HCT116 (cell line): ENCODE data around the gene PIBF1.

ENCODE experiments used
- POLR2A ChIP-seq: IDR thresholded peaks from 2 replicates; pipeline ENCODE4 v1.7.0; 2011; ENCODE audit warnings: borderline replicate concordance; ENCODE audit not compliant: insufficient read depth, insufficient read length; ENCODE audit errors: extremely low read depth
- POLR2AphosphoS5 ChIP-seq: IDR thresholded peaks from 2 replicates; pipeline ENCODE4 v1.6.1; 2011; ENCODE audit warnings: mild to moderate bottlenecking, low read depth, low read length, moderate library complexity
- SIN3A ChIP-seq: IDR thresholded peaks from 2 replicates; pipeline ENCODE4 v1.6.1; 2012; ENCODE audit warnings: low read depth
- SRF ChIP-seq: IDR thresholded peaks from 2 replicates; pipeline ENCODE4 v1.6.1; 2012; ENCODE audit warnings: low read depth
- ZNF274 ChIP-seq: fragments of 200-500 bp; sonication (Bioruptor generic); IDR thresholded peaks from 2 replicates; pipeline ENCODE4 v1.6.1; 2014; ENCODE audit warnings: mild to moderate bottlenecking, low read depth, low read length, inconsistent platforms
- TF ChIP-seq, protein P1 (sequence below), 3 experiments: fragments of 200-600 bp in 1 of 3; sonication (generic) in 1 of 3; IDR thresholded peaks in 2 of 3; conservative IDR thresholded peaks in 1 of 3; 2 replicates each; pipeline ENCODE4 v1.5.1; 2012 to 2017; ENCODE audit warnings: low read depth in 2 of 3, low read length in 2 of 3, antibody characterized with exemption in 1 of 3, borderline replicate concordance in 1 of 3, control low read depth in 1 of 3, mild to moderate bottlenecking in 1 of 3, mixed read lengths in 1 of 3, mixed run types in 1 of 3, moderate library complexity in 1 of 3; ENCODE audit not compliant: insufficient read depth in 1 of 3
- TF ChIP-seq, protein P2 (sequence below): IDR thresholded peaks from 2 replicates; pipeline ENCODE4 v1.6.1; 2012; ENCODE audit warnings: low read depth
- TF ChIP-seq, protein P3 (sequence below): IDR thresholded peaks from 2 replicates; pipeline ENCODE4 v1.6.1; 2011; ENCODE audit warnings: mild to moderate bottlenecking, low read length, moderate library complexity; ENCODE audit not compliant: insufficient replicate concordance; ENCODE audit errors: extremely low read depth
- TF ChIP-seq, protein P4 (sequence below): IDR thresholded peaks from 2 replicates; pipeline ENCODE4 v1.6.1; 2012

DNA sequence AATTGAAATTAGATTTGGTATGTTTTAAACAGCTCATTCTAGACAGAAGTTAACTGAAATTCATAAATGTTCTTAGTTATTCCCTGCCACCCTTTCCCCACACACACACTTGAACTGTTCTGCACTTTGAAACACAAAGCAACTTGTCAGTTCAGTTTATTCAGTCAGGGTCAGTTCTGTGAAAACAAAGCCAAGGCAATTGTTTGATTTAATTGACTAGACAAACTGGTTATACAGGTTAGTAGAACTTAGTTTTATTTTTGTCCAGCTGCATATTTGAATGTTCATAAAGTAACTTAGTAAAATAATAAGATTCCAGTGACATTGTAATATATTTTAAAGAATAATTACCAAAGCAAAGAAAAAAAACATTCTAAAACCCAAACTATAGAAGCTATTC, 178.6 kb downstream of the PIBF1 start:
- TF ChIP-seq POLR2A (no peak), POLR2AphosphoS5 (no peak), ZNF274 (no peak), SIN3A (no peak), SRF (no peak)
- TF ChIP-seq, protein P1, sequence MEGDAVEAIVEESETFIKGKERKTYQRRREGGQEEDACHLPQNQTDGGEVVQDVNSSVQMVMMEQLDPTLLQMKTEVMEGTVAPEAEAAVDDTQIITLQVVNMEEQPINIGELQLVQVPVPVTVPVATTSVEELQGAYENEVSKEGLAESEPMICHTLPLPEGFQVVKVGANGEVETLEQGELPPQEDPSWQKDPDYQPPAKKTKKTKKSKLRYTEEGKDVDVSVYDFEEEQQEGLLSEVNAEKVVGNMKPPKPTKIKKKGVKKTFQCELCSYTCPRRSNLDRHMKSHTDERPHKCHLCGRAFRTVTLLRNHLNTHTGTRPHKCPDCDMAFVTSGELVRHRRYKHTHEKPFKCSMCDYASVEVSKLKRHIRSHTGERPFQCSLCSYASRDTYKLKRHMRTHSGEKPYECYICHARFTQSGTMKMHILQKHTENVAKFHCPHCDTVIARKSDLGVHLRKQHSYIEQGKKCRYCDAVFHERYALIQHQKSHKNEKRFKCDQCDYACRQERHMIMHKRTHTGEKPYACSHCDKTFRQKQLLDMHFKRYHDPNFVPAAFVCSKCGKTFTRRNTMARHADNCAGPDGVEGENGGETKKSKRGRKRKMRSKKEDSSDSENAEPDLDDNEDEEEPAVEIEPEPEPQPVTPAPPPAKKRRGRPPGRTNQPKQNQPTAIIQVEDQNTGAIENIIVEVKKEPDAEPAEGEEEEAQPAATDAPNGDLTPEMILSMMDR (IDR thresholded peaks at IDR 0.05 in 2 of 3, conservative IDR thresholded peaks at IDR 0.05 in 1 of 3; ENCODE audit: borderline replicate concordance in 1 of 3, insufficient read depth in 1 of 3, low read depth in 2 of 3, low read length in 2 of 3): no peak
- TF ChIP-seq, protein P2, sequence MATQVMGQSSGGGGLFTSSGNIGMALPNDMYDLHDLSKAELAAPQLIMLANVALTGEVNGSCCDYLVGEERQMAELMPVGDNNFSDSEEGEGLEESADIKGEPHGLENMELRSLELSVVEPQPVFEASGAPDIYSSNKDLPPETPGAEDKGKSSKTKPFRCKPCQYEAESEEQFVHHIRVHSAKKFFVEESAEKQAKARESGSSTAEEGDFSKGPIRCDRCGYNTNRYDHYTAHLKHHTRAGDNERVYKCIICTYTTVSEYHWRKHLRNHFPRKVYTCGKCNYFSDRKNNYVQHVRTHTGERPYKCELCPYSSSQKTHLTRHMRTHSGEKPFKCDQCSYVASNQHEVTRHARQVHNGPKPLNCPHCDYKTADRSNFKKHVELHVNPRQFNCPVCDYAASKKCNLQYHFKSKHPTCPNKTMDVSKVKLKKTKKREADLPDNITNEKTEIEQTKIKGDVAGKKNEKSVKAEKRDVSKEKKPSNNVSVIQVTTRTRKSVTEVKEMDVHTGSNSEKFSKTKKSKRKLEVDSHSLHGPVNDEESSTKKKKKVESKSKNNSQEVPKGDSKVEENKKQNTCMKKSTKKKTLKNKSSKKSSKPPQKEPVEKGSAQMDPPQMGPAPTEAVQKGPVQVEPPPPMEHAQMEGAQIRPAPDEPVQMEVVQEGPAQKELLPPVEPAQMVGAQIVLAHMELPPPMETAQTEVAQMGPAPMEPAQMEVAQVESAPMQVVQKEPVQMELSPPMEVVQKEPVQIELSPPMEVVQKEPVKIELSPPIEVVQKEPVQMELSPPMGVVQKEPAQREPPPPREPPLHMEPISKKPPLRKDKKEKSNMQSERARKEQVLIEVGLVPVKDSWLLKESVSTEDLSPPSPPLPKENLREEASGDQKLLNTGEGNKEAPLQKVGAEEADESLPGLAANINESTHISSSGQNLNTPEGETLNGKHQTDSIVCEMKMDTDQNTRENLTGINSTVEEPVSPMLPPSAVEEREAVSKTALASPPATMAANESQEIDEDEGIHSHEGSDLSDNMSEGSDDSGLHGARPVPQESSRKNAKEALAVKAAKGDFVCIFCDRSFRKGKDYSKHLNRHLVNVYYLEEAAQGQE: no peak
- TF ChIP-seq, protein P3, sequence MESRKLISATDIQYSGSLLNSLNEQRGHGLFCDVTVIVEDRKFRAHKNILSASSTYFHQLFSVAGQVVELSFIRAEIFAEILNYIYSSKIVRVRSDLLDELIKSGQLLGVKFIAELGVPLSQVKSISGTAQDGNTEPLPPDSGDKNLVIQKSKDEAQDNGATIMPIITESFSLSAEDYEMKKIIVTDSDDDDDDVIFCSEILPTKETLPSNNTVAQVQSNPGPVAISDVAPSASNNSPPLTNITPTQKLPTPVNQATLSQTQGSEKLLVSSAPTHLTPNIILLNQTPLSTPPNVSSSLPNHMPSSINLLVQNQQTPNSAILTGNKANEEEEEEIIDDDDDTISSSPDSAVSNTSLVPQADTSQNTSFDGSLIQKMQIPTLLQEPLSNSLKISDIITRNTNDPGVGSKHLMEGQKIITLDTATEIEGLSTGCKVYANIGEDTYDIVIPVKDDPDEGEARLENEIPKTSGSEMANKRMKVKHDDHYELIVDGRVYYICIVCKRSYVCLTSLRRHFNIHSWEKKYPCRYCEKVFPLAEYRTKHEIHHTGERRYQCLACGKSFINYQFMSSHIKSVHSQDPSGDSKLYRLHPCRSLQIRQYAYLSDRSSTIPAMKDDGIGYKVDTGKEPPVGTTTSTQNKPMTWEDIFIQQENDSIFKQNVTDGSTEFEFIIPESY: no peak
- TF ChIP-seq, protein P4, sequence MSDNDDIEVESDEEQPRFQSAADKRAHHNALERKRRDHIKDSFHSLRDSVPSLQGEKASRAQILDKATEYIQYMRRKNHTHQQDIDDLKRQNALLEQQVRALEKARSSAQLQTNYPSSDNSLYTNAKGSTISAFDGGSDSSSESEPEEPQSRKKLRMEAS: no peak
